Activated CD8-positive, alpha-beta memory T cell treated with anti-CD3 and anti-CD28 coated beads, Interleukin-2, amount 10 ng/mL, durations not matched to agents 7 days and 5 days (primary cell): ENCODE results near the gene DDX5. TPM values are rescaled to one million over a fixed set of nuclear protein-coding genes. Genes with fewer than 3 reads are reported as not detected.
"Not testable (repeated sequence)": the region's sequence is repeated elsewhere in the genome, so short reads cannot be mapped to it uniquely, and the experiment has no call there.

Experiments used
- ATAC-seq: fragments of 150-1000 bp; cut with Tn5 transposase; one replicate; pipeline ENCODE4 v1.10.0; 2021; ENCODE audit warnings: moderate library complexity
- CTCF ChIA-PET: fragments of 350-600 bp; sonication (Branson Sonifier 250); formaldehyde crosslinking; loops from one replicate; lab custom pipeline; 2021; ENCODE audit warnings: antibody characterized with exemption; lab: Charles Lee
- DNase-seq: peaks from one replicate; pipeline ENCODE4 v3.0.0-alpha.2; 2020
- H3K27ac Mint-ChIP-seq: one replicate; pipeline ENCODE4 v1.8.0; 2021; ENCODE audit warnings: mild to moderate bottlenecking, mixed read lengths
- H3K27me3 Mint-ChIP-seq: one replicate; pipeline ENCODE4 v1.8.0; 2021; ENCODE audit warnings: mixed read lengths
- H3K36me3 Mint-ChIP-seq: one replicate; pipeline ENCODE4 v1.8.0; 2021; ENCODE audit warnings: mild to moderate bottlenecking, mixed read lengths
- H3K4me1 Mint-ChIP-seq: one replicate; pipeline ENCODE4 v1.8.0; 2021; ENCODE audit warnings: mixed read lengths
- H3K4me3 Mint-ChIP-seq: one replicate; pipeline ENCODE4 v1.8.0; 2021; ENCODE audit warnings: mild to moderate bottlenecking, moderate library complexity, mixed read lengths
- H3K9me3 Mint-ChIP-seq: one replicate; pipeline ENCODE4 v1.8.0; 2022; ENCODE audit warnings: low read depth, mixed read lengths
- total RNA-seq, 2 experiments: library from RNA; stranded (reverse); gene quantifications; one replicate each; pipeline ENCODE4 v1.2.3, GENCODE V29; 2021

The DDX5 gene
- total RNA-seq, 2 experiments from 2014 or later: 842 to 926 TPM

DNA sequence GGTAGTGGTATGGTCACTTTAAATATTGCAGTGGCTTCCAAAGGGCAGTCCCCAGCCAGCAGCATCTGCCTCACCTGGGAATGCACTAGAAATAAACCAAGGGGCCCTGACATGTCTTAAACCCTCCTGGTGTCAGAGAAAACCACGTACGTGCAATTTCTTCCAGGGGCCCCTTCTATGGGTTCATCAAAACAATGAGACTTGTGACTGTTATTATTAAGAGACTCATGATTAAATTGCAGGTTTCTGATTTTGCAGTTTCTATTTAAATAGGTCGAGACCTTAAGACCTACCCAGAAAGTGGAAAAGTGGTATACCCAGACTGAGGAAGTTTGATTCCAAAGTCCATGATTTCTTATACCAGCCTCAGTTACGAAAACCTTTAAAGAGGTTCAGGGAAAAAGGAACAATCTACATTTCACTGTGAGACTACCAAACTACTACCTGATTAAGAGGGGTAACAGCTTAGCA is 8.5 kb downstream of the DDX5 start:
- peak overlapping the region; percentile 95 for H3K27ac Mint-ChIP-seq
- ATAC-seq: no peak
- peak overlapping the region; percentile 96 for H3K4me3 Mint-ChIP-seq
- H3K9me3 Mint-ChIP-seq: no peaks in the 10 kb centered on the region
- H3K27me3 Mint-ChIP-seq: no peaks in the 10 kb centered on the region
- peaks cover 59% of the 10 kb centered on the region for H3K36me3 Mint-ChIP-seq
- DNase-seq: no peak
- CTCF ChIA-PET: interaction anchor here (1.0 to 11.8 kb wide), 8 partner anchors 9 to 161 kb away, joined by 3 to 308 read pairs (median 5); partner anchors contain the start of genes CEP95 and DDX5
- H3K4me1 Mint-ChIP-seq: peaks cover 77% of the 10 kb centered on the region

DNA sequence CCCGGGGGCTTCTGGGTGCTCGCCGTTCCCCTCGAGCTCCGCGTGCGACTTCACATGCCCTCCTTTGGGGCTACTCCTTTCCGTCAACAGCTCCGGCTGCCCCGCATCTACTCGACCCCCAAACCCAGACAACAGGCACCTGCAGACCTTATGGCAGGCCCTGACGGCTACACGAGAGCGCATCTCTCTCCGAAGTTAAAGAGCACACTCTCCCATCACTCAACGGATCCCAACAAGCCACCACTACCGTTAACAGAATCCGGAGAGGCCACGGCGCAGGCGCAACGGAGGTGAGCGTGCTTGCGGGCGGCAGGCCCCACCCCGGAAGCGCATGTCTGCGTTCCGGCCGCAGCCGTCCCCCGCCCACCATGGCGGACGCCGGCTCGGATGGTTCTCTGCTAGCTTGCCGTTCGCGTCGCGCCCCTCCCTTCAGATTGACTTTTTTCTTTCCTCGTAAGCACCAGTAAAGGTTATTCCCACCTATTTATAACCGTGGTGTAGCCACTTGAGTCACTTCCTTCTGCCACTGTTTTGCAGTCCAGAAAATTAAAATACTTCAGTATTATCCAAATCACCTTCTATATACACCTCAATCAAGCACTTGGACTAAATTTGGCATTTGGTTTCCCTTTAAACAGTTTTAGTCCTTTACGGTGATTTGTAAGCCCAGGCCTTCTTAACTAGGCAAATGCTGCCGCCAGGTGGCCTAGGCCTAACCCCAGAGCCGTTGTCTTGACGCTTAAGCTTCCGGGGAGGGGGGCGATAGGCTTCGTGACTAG is 9.1 kb downstream of the DDX5 start, which contains the start of gene POLG2:
TSS of gene POLG2 (minus strand) at position 269 of the 779 bp plus-strand sequence. CDS start at position 183, 86 bp downstream.
- Mint-ChIP-seq H3K36me3 (peaks cover 57% of the 10 kb centered on the region), H3K4me3 (peak within 1 kb of the TSS; percentile 96), H3K9me3 (no peaks in the 10 kb centered on the region), H3K27me3 (no peaks in the 10 kb centered on the region), H3K27ac (peak within 1 kb of the TSS; percentile 95), H3K4me1 (peaks cover 76% of the 10 kb centered on the region)
- CTCF ChIA-PET: interaction anchor here (0.8 to 11.8 kb wide), 14 partner anchors 9 to 724 kb away, joined by 3 to 308 read pairs (median 3); partner anchors contain the start of genes CCDC47, CEP95 and DDX5
- peak; percentile 97 for DNase-seq
- ATAC-seq: peak; percentile 78

DNA sequence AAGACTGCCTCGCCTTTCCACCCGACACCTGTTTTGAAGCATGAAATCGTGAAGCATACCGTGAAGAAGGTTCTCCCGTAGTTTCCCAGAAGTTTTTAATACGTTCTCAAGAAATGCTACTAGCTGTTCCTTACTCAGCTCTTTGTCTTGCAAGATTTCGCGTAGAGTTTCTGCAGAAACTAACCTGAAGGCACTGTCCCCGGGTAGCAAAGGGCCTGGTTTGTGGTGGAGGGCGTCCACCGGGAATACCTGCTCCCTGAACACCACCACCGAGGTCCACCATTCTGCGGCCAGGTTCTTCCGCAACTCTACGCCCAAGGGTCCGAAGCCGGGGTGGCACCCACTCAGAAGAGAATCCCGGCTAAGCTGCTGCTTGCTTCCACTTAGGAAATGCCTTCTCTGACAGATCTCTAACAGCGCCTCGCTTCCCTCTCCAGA is 9.7 kb downstream of the DDX5 start:
- no peak for ATAC-seq
- Mint-ChIP-seq H3K9me3 (no peaks in the 10 kb centered on the region), H3K36me3 (peaks cover 56% of the 10 kb centered on the region), H3K4me3 (peak overlapping the region; percentile 96), H3K4me1 (peaks cover 72% of the 10 kb centered on the region), H3K27ac (peak overlapping the region; percentile 95), H3K27me3 (no peaks in the 10 kb centered on the region)
- CTCF ChIA-PET: interaction anchor here (0.8 to 11.8 kb wide), 14 partner anchors 10 to 723 kb away, joined by 3 to 308 read pairs (median 3); partner anchors contain the start of genes CCDC47, CEP95 and DDX5
- DNase-seq: no peak

DNA sequence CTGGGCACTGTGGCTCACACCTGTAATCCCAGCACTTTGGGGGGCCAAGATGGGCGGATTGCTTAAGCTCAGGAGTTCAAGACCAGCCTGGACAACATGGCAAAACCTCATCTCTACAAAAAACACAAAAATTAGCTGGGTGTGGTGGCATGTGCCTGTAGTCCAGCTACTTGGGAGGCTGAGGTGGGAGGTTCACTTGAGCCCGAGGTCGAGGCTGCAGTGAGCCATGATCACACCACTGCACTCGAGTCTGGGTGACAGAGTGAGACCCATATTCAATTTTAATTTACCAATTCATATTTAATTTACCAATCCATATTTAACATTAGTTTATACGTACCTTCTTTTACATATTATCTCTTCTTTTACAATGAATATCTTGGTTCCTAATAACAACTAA is 10.8 kb downstream of the DDX5 start:
- H3K27ac Mint-ChIP-seq, H3K9me3 Mint-ChIP-seq, DNase-seq, H3K27me3 Mint-ChIP-seq, ATAC-seq: not testable (repeated sequence)
- CTCF ChIA-PET: interaction anchor here (1.7 to 11.8 kb wide), 4 partner anchors 11 to 163 kb away, joined by 4 to 308 read pairs (median 24); partner anchors contain the start of genes CEP95 and DDX5
- Mint-ChIP-seq H3K36me3 (peaks cover 52% of the 10 kb centered on the region), H3K4me3 (peak overlapping the region; percentile 96), H3K4me1 (peaks cover 61% of the 10 kb centered on the region)

DNA sequence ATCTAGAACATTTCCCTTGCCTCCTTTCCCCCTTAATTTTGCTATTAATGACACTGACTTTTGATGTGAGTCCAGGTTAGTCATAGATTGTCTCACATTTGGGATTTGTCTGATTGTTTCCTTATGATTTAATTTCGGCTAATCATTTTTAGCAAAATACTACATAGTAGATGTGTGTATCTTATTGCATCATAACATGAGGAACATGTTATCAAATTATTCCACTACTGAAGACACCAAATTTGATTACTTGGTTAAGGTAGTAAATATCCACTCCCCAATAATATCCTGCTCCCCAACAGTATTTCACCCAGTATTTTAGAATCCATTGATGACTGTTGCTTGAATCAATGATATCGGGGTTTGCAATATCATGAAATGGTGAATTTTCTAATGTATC is 12.0 kb downstream of the DDX5 start:
- H3K36me3 Mint-ChIP-seq: peaks cover 45% of the 10 kb centered on the region
- ATAC-seq (no peak), DNase-seq (no peak)
- CTCF ChIA-PET: interaction anchor here (1.7 to 11.8 kb wide), 3 partner anchors 10 to 73 kb away, joined by 4 to 308 read pairs (median 68); partner anchors contain the start of genes CEP95 and DDX5
- H3K27me3 Mint-ChIP-seq: no peaks in the 10 kb centered on the region
- H3K4me3 Mint-ChIP-seq: peak overlapping the region; percentile 58
- H3K9me3 Mint-ChIP-seq: no peaks in the 10 kb centered on the region
- peaks cover 50% of the 10 kb centered on the region for H3K4me1 Mint-ChIP-seq
- peak overlapping the region; percentile 42 for H3K27ac Mint-ChIP-seq

DNA sequence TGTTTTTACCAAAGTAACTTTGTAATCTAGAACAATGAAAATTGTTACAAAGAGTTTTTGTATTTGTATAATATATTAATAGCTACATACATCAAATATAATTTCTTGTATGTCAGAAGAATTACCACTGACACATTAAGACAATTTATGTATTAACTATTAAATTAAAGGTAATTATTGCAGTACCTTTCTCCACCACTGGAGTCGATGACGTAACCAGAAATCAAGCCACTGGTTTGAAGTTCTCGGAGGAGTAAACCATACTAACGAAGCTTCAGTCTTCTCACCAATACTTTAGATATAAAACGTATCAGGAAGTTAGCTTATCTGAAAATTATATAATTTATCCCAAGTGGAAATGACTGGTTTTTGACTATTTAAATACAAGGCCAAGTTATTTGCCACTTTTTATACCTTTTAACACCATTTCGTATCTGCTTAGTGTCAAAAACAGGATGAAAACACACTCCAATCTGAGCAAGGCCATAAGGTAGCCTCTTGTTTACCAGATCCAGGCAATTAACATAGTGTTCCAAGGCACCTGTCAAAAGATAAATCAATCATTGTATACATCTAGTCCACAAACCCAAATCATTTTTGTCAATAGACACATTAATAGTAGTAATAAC is 13.5 kb downstream of the DDX5 start:
- Mint-ChIP-seq H3K4me1 (peaks cover 37% of the 10 kb centered on the region), H3K9me3 (no peaks in the 10 kb centered on the region), H3K4me3 (no peak overlapping the region), H3K27ac (peak overlapping the region; percentile 56), H3K36me3 (peaks cover 39% of the 10 kb centered on the region), H3K27me3 (no peaks in the 10 kb centered on the region)
- ATAC-seq: no peak
- CTCF ChIA-PET: interaction anchor here (0.6 to 11.8 kb wide), 17 partner anchors 11 to 173 kb away, joined by 3 to 308 read pairs (median 4); partner anchors contain the start of genes CEP95 and DDX5
- DNase-seq: no peak

DNA sequence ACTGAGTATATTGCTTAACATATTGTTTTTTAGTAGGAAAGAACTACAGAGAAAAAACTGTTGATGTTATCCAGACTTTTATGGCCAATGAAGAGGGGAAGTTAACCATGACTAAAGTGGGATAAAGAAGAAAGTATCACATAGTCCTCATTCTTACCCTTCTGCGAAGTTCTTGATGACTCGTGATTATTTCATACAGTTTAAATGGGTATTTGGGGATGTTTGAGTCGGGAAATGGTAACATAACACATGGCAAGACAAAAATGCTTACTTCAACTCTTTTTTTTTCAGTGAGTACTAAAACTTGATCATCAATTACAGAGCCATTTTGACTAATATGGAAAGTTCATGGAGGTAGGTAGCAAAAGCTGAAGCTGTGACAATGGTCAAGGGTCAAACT is 14.1 kb downstream of the DDX5 start:
- peaks cover 39% of the 10 kb centered on the region for H3K36me3 Mint-ChIP-seq
- no peaks in the 10 kb centered on the region for H3K27me3 Mint-ChIP-seq
- no peak overlapping the region for H3K4me3 Mint-ChIP-seq
- CTCF ChIA-PET: interaction anchor here (0.7 to 11.8 kb wide), 17 partner anchors 8 to 907 kb away, joined by 3 to 308 read pairs (median 4); partner anchors contain the start of genes CEP95 and DDX5
- H3K9me3 Mint-ChIP-seq: no peaks in the 10 kb centered on the region
- no peak for ATAC-seq
- no peak overlapping the region for H3K27ac Mint-ChIP-seq
- H3K4me1 Mint-ChIP-seq: peaks cover 34% of the 10 kb centered on the region
- no peak for DNase-seq

DNA sequence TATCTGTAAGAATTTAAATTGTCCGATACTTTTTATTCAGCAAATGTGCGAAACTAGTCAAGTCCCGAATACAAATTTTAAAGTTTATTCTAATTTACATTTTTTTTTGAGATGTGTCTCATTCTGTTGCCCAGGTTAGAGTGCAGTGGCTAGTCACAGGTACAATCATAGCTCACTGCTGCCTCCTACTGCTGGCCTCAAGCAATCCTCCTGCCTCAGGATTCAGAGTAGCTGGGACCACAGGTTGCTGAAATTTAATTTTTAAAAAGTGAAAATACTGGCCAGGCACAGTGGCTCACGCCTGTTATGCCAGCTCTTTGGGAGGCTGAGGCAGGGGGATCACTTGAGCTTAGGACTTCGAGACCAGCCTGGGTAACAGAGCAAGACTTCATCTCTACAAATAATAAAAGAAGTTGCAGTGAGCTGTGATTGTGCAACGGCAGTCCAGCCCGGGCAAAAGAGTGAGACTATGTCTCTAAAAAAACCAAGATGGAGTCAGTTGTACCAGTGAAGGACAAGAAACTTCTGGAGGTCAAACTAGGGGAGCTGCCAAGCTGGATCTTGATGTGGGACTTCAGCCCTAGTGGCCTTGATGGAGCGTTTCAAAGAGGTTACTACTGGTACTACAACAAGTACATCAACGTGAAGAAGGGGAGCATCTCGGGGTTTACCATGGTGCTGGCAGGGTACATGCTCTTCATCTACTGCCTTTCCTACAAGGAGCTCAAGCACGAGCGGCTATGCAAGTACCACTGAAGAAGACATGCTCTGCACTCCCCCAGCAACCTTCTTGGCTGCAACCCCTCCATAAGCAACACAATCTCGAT is 14.8 kb downstream of the DDX5 start:
- CTCF ChIA-PET: interaction anchor here (0.7 to 11.8 kb wide), 27 partner anchors 8 to 906 kb away, joined by 3 to 308 read pairs (median 3); partner anchors contain the start of genes CEP95 and DDX5
- H3K36me3 Mint-ChIP-seq: peaks cover 37% of the 10 kb centered on the region
- H3K27ac Mint-ChIP-seq: no peak overlapping the region
- H3K4me3 Mint-ChIP-seq: no peak overlapping the region
- no peaks in the 10 kb centered on the region for H3K27me3 Mint-ChIP-seq
- ATAC-seq (peak; percentile 55), DNase-seq (peak; percentile 76)
- H3K4me1 Mint-ChIP-seq: peaks cover 34% of the 10 kb centered on the region
- no peaks in the 10 kb centered on the region for H3K9me3 Mint-ChIP-seq

DNA sequence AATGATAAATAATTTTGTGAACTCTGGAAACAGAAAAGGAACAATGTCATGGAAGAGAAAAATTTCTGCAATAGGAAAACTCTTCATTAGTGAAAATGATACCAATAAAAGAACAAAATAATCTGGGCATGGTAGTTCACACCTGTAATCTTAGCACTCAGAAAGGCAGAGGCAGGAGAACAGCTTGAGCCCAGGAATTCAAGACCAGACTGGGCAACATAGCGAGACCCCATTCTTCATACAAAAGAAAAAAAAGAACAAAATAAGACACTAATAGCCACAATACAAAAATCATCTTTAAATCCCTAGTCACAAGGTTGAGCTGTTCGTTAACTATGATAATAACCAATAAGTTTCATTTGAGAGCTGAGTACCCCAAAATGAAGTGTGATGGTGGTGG is 17.8 kb downstream of the DDX5 start:
- ATAC-seq: no peak
- Mint-ChIP-seq H3K27me3 (no peaks in the 10 kb centered on the region), H3K36me3 (peaks cover 39% of the 10 kb centered on the region), H3K9me3 (no peaks in the 10 kb centered on the region), H3K4me3 (no peak overlapping the region), H3K4me1 (peaks cover 23% of the 10 kb centered on the region), H3K27ac (no peak overlapping the region)
- DNase-seq: no peak
- CTCF ChIA-PET: interaction anchor here (1.3 to 11.8 kb wide), 3 partner anchors 14 to 67 kb away, joined by 3 to 308 read pairs (median 68); partner anchors contain the start of genes CEP95 and DDX5

DNA sequence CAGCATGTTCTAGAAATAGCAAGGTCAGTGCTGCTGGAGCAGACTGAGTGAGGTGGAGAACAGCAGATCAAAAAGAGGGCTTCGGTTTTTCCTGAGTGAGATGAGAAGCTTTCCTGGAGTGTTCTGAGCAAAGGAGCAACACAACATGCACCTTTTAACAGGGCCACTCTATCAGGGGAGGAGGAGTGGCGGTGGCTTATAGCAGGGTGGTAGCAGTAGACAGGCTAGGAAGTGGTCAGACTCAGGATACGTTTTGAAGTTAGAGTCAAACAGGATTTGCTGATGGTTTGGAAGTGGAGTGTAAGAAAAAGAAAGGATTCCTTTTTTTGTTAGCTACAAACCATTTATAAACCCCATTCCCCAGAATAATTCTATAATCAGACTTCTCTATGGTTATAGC is 21.7 kb downstream of the DDX5 start:
- H3K9me3 Mint-ChIP-seq: no peaks in the 10 kb centered on the region
- ATAC-seq (peak; percentile 53), DNase-seq (no peak)
- H3K36me3 Mint-ChIP-seq: peaks cover 29% of the 10 kb centered on the region
- peaks cover 12% of the 10 kb centered on the region for H3K4me1 Mint-ChIP-seq
- H3K4me3 Mint-ChIP-seq: no peak overlapping the region
- H3K27ac Mint-ChIP-seq: peak overlapping the region; percentile 23
- CTCF ChIA-PET: interaction anchor here (1.0 to 1.8 kb wide), 4 partner anchors 10 to 66 kb away, joined by 3 to 7 read pairs (median 4); no protein-coding TSS in a partner anchor
- no peaks in the 10 kb centered on the region for H3K27me3 Mint-ChIP-seq

DNA sequence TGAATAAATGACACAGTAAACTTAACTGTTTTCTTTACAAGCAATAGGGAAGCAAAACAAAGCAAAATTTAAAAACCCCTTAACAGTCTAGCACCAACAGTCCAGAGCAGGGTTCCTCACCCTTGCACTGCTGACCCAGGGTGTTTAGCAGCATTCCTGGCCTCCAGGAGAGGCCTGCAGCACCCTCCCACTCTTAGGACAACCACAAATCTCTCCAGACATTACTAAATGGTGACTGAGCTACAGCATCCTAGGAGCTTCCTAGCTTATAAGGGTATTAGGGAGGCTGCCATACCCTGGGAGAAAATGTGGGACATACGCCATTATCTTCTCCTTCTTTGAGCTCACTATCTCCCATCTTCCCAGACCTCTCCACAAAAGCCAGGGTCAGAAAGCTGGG is 25.1 kb downstream of the DDX5 start:
- CTCF ChIA-PET: interaction anchor here (0.6 to 1.8 kb wide), 6 partner anchors 10 to 312 kb away, joined by 3 to 6 read pairs (median 3); partner anchors contain the start of gene POLG2
- no peak overlapping the region for H3K4me3 Mint-ChIP-seq
- H3K36me3 Mint-ChIP-seq: peaks cover 32% of the 10 kb centered on the region
- H3K4me1 Mint-ChIP-seq: peaks cover 13% of the 10 kb centered on the region
- H3K27me3 Mint-ChIP-seq: no peaks in the 10 kb centered on the region
- no peak for DNase-seq
- H3K27ac Mint-ChIP-seq: no peak overlapping the region
- no peak for ATAC-seq
- no peaks in the 10 kb centered on the region for H3K9me3 Mint-ChIP-seq

DNA sequence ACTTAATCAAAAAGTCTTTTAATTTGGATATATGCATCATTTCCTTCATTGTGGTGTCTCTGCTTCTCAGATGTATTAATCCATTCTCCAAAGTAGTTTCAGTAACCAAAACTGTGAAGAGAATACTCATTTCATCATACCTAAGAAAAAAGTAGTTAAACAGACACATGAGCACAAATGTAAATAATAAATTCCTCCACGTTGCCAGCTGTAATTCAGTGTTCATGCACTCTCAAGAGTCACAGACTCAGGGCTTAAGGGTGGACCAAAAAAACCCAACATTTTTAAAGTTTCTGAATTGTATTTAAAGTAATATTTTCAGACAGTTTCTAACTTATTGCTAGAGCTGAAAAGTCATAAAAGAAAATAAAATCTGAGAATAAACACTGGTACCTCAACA is 28.2 kb downstream of the DDX5 start:
- no peaks in the 10 kb centered on the region for H3K9me3 Mint-ChIP-seq

More for the DNA sequence above, 28.2 kb downstream of the DDX5 start:
- ATAC-seq: no peak
- Mint-ChIP-seq H3K36me3 (peaks cover 17% of the 10 kb centered on the region), H3K27me3 (no peaks in the 10 kb centered on the region), H3K4me3 (no peak overlapping the region), H3K4me1 (peaks cover 2% of the 10 kb centered on the region), H3K27ac (no peak overlapping the region)
- CTCF ChIA-PET: interaction anchor here (0.7 to 3.1 kb wide), 4 partner anchors 13 to 58 kb away, joined by 3 to 20 read pairs (median 4); no protein-coding TSS in a partner anchor
- DNase-seq: no peak
